GM18909 (cell line): ENCODE data around the gene ABCA10.
A peak's percentile ranks its signal among the peaks of the same experiment; 100 is the strongest.
"Not testable (repeated sequence)": the region's sequence is repeated elsewhere in the genome, so short reads cannot be mapped to it uniquely, and the experiment has no call there.

Experiments used
- ATAC-seq: cut with Tn5 transposase; IDR thresholded peaks from one replicate; pipeline ENCODE4 v1.9.1; 2021; ENCODE audit warnings: mild to moderate bottlenecking; ENCODE audit not compliant: unreplicated experiment, poor library complexity

ABCA10 gene

GRCh38 chr17:69232650-69233049, 4.0 kb upstream of the ABCA10 start:
- no peak for ATAC-seq

DNA sequence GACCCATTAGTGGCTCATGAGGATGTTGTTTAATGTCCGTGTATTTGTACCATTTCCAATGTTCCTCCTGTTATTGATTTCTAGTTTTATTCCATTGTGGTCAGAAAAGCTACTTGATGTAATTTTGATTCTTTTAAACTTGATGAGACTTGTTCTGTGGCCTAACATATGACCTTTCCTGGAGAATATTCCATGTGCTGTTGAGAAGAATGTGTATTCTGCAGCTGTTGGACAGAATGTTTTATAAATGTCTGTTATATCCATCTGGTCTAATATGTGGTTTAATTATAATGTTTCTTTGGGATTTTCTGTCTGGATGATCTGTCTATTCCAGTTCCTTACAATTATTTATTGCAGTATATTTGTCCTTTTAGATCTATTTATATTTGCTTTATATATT, 2.9 kb upstream of the ABCA10 start:
- no peak for ATAC-seq

GRCh38 chr17:69230939-69231338, 2.3 kb upstream of the ABCA10 start:
- ATAC-seq: no peak

DNA sequence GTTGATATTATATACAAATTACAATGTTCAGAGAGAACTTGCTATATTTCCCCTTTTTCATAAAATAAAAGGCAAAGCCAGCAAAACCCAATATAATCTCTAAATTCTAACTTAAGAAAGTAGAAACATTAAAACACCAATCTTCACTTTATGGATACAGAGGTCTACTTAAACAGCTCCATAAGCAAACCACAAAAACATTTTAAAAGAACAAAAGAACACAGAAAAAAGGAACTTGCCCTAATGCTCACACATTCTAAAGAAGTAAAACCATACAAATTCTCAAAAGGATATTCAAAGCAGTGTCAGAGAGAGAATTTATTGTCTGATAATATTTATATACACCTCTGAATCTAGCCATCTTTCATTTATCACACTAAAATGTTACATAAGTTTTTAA, 606 bp downstream of the ABCA10 start:
- no peak for ATAC-seq

DNA sequence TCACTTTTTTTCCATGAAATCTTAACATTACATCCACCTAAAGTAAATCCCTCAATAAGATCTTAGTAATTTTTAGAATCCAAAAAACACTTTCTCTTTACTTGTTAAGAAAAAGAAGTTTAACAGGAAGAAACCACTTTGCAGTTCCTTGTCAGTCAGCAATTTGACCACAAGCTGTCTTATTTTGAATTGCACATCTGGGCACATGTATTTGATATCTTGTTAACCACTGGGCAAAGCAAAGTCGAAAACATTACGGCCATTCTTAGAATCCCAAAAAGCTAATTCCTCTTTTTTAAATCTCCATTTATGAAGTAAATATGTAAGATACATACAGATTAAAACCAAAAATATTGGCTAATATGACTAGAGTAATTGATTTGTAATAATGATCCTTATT, 1.1 kb downstream of the ABCA10 start:
- no peak for ATAC-seq

GRCh38 chr17:69223809-69224208, 4.8 kb downstream of the ABCA10 start:
- peak; percentile 99 for ATAC-seq

- ATAC-seq: no peak
Measured at GRCh38 chr17:69222707-69223258, 5.8 kb downstream of the ABCA10 start.

DNA sequence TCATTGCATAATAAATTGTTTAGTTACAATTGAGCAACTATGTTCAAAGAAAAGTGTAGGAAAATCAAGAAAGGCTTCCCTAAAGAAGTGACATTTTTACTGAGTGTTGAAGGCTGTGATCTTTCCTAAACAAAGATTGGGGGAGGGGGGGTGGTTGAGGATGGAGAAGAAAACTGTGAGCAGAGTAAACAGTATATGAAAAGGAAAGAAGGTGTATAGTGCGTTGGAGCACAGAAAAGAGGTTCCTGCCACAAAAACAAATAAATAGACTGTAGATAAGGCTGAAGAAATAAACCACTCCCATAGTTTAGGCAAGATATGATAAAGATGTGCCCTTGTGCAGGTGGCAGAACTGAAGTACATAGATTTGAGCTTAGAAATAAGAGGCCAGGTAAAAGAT, 8.5 kb downstream of the ABCA10 start:
- no peak for ATAC-seq

DNA sequence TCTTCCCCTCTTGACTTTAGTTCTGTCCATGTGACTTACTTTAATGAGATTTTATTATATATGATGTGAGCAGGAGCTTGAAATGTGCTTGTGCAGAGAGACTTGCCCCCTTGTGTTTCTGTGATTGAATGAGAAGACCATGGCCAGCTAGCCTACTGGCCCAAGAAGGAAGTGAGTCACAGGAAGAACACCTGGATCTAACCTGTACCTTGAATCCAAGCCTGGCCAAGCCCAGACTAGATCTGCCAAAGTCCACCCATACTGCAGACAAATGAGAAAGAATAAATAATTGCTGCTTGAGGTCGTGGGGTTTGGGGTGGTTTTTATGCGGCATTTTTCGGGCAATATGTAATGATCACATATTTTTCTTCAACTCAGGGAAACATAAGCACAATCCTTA, 9.6 kb downstream of the ABCA10 start:
- no peak for ATAC-seq

GRCh38 chr17:69213059-69213813, 15.4 kb downstream of the ABCA10 start:
- ATAC-seq: no peak

- ATAC-seq: no peak
Measured at GRCh38 chr17:69208640-69209039, 20.0 kb downstream of the ABCA10 start.

- no peak for ATAC-seq
Measured at GRCh38 chr17:69207151-69207550, 21.5 kb downstream of the ABCA10 start.

DNA sequence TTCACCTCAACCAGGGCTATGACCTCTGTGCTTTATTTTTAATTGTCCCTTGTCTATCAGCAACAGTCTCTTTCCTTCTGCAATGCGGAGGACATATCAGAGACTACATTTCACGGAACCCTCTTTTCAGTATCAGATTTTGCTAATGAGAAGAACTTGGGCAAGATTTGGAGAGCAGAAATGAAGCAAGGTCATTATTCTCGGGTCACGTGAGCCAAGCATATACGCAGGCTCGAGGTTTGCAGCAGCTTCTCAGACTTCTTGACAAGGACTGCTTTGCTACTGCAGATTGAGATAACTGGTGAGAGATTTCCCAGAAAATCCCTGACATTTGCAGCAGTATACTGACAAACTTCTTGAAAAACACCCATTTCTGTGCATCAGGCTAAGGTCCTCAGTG, 30.4 kb downstream of the ABCA10 start:
- no peak for ATAC-seq

GRCh38 chr17:69196105-69196653, 32.4 kb downstream of the ABCA10 start:
- not testable (repeated sequence) for ATAC-seq

GRCh38 chr17:69192754-69193153, 35.9 kb downstream of the ABCA10 start:
- ATAC-seq: no peak

DNA sequence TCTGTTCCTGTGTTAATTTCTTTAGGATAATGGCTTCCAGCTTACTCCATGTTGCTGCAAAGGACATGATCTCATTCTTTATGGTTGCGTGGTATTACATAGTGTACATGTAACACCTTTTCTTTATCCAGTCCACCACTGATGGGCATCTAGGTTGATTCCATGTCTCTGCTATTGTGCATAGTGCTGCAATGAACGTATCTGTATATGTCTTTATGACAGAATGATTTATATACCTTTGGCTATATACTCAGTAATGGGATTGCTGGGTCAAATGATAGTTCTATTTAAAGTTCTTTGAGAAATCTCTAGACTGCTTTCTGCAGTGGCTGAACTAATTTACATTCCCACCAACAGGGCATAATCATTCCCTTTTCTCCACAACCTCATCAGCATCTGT, 39.8 kb downstream of the ABCA10 start:
- no peak for ATAC-seq

DNA sequence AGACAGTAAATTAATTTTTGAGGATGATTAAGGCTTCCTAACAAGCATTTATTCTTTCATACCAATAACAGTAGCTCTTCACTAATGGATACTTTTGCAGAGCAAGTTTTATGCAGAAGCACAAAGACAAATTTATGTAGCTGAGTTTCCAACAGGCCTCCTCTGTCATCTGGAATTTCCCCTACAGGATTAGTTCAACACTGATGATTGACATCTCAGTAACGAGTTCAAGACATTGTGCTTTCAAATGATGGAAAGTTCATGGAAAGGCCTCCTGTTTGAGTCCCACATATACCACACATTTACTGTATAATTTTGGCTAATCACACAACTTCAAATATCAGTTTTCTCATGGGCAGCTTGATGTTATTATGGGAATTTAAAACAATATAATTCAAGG, 40.6 kb downstream of the ABCA10 start:
- ATAC-seq: no peak

GRCh38 chr17:69187294-69187693, 41.3 kb downstream of the ABCA10 start:
- ATAC-seq: no peak

DNA sequence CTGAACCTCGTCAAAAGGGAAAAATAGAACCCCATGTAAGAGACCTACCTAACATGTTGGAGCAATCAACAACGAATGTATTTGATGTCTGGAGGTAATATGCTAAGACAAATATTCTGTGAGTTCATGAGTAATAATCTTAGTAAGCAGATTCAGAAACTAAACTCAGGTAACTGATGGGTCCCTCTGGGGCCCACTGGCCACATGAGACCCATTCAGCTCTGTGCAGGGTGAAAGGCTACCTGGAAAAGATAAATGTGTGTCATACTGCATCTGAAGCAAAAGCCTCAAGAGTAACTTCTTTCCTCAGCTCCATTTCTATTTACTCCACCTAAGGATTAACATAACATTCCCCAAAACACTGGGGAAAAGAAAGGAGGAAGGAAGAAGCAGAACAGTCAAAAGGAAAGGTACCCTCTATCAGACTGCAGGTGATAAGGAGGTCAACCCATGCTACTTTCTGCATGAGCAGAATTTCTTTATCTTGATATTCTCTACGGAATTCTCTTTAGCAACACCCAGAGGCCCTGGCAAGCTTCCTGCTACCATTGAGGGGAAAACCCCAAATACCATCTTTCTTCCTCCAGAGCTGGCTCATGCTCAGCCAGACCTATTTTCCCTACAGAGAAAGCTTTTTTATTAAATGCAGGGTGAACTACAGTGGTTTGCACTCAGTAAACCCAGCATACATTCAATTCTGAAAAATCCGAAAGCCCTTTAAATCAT, 49.2 kb downstream of the ABCA10 start:
- no peak for ATAC-seq

- no peak for ATAC-seq
Measured at GRCh38 chr17:69176457-69176795, 52.2 kb downstream of the ABCA10 start.

GRCh38 chr17:69175625-69176456, 52.8 kb downstream of the ABCA10 start:
- ATAC-seq: no peak
